HFFc6 (cell line): ENCODE results near the gene TNFSF9. TPM values are rescaled to one million over a fixed set of nuclear protein-coding genes. Genes with fewer than 3 reads are reported as not detected.

Source experiments
- DNase-seq: peaks from one replicate; pipeline ENCODE4 v3.0.0-alpha.2; 2018
- H3K27ac Mint-ChIP-seq: 2 replicates; pipeline ENCODE4 v1.8.0; 2020; ENCODE audit warnings: mild to moderate bottlenecking, mixed read lengths
- H3K27me3 Mint-ChIP-seq: 2 replicates; pipeline ENCODE4 v1.8.0; 2021; ENCODE audit warnings: mild to moderate bottlenecking, moderate library complexity, mixed read lengths; ENCODE audit not compliant: insufficient read depth
- H3K36me3 Mint-ChIP-seq: 2 replicates; pipeline ENCODE4 v1.8.0; 2021; ENCODE audit warnings: low read depth, mixed read lengths
- H3K4me1 Mint-ChIP-seq: 2 replicates; pipeline ENCODE4 v1.8.0; 2020; ENCODE audit warnings: low read depth, mixed read lengths
- H3K4me3 Mint-ChIP-seq: 2 replicates; pipeline ENCODE4 v1.8.0; 2020; ENCODE audit warnings: mild to moderate bottlenecking, moderate library complexity, mixed read lengths
- H3K9me3 Mint-ChIP-seq: 2 replicates; pipeline ENCODE4 v1.8.0; 2020; ENCODE audit warnings: mild to moderate bottlenecking, mixed read lengths
- CTCF ChIP-seq: fragments of 200-600 bp; sonication (generic); IDR thresholded peaks from 2 replicates; pipeline ENCODE4 v1.5.0; 2021; ENCODE audit warnings: antibody characterized with exemption, mild to moderate bottlenecking
- total RNA-seq, 6 experiments: library from RNA; stranded (reverse); fragmentation: NEBNext Ultra II Directional; extraction: Animal tissue kit (Norgen Biotek cat#: 25700); gene quantifications; 2 replicates in 1 of 6; 3 replicates in 5 of 6; pipeline ENCODE4 v1.2.3, GENCODE V29; 2021

The TNFSF9 gene
- total RNA-seq, 6 experiments from 2014 or later = 0.57 to 3.7 (median 3.2) TPM

DNA sequence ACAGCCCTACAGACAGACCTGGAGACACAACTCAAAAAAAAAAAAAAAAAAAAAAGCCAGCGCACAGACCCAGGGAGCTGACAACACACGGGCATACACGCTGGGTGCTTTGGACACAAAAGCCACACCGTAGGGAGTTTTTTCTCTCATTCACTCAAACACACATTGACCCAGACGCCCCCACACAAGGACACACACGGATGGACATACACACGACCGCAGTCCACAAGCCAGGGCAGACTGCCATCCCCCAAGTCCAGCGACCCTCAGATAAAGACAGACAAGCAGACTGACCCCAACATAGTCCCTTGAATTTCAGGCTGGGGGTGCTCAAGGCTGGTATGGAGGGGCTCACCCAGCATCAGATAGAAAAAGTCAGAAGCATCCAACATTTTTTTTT, 16.7 kb upstream of the TNFSF9 start:
- Mint-ChIP-seq H3K36me3 (no peaks in the 10 kb centered on the region), H3K9me3 (no peaks in the 10 kb centered on the region), H3K27ac (no peak overlapping the region), H3K27me3 (peaks cover 8% of the 10 kb centered on the region), H3K4me1 (peaks cover 21% of the 10 kb centered on the region), H3K4me3 (no peak overlapping the region)
- no peak for TF ChIP-seq CTCF
- no peak for DNase-seq

- no peak for DNase-seq
These were observed 15.8 kb upstream of the TNFSF9 start for GRCh38 chr19:6514926-6515544.

DNA sequence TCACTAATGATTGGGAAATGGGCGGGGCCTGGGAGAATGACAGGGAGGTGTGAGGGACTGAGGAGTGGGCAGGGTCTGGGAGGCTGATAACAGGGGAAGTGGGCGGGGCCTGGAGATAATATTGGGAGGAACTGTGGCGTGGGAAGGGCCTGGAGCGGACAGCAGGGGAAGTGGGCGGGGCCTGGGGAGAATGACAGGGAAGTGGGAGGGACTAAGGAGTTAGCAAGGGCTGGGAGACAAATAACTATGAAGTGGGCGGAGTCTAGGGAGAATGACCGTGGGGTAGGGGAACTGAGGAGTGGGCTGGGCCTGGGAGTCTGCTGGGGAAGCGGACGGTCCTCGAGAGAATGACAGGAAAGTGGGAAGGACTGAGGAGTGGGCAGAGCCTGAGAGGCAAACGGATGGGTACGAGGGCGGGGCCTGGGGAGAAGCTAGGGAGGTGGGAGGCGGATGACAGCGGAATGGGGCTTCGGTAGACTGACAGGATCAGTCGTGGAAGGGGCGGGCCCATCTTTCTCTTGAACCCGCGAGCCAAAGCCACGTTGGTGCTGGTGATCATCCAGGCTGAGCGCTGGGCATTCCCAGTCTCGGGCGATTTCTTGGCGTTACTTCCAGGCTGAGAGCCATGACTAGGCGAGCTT, 14.7 kb upstream of the TNFSF9 start:
- H3K9me3 Mint-ChIP-seq = no peaks in the 10 kb centered on the region

More at GRCh38 chr19:6514926-6515544, 15.8 kb upstream of the TNFSF9 start:
- Mint-ChIP-seq H3K4me3 (no peak overlapping the region), H3K4me1 (peaks cover 28% of the 10 kb centered on the region), H3K36me3 (no peaks in the 10 kb centered on the region), H3K9me3 (no peaks in the 10 kb centered on the region), H3K27ac (no peak overlapping the region), H3K27me3 (peaks cover 10% of the 10 kb centered on the region)
- no peak for TF ChIP-seq CTCF

DNA sequence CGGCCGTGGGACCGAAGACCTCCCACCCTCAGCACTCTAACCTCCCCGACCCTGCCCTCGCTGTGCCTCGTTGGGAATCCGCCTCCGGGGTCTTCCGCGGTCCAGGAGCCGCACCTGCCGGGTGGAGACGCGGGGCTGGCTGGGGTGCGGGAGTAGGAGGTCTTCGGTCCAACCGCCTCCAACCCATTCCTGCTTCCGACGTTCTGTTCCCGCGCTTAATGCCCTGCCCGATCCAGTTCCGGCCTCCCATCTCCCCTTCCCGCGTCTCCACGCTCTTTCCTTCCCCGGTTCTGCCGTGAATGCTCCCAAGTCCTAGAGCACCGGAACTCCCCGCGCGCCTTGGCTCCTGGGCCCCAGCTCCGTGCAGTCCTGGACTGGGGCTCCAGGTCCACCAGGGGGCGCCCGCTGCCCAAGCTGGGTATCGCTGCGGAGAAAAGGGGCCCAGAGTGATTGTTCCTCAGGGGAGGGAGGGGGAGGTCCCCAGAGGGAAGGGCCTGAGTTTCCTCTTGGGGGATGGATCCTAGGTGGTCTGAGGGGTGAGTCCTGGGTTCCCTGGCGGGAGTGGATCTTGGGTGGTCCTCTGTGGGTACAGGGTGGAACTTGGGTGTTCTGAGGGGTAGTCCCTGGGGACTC, 14.1 kb upstream of the TNFSF9 start:
- TF ChIP-seq CTCF = peak; percentile 98
- H3K27me3 Mint-ChIP-seq = peaks cover 10% of the 10 kb centered on the region
- peak; percentile 69 for DNase-seq
- no peaks in the 10 kb centered on the region for H3K36me3 Mint-ChIP-seq
- H3K27ac Mint-ChIP-seq = peak overlapping the region; percentile 88
- peak overlapping the region; percentile 93 for H3K4me3 Mint-ChIP-seq
- peaks cover 33% of the 10 kb centered on the region for H3K4me1 Mint-ChIP-seq
- H3K9me3 Mint-ChIP-seq = no peaks in the 10 kb centered on the region

More for the DNA sequence above, 14.7 kb upstream of the TNFSF9 start:
- H3K27ac Mint-ChIP-seq = peak overlapping the region; percentile 78
- H3K4me1 Mint-ChIP-seq = peaks cover 32% of the 10 kb centered on the region
- DNase-seq = peak; percentile 82
- TF ChIP-seq CTCF = no peak
- H3K36me3 Mint-ChIP-seq = no peaks in the 10 kb centered on the region
- H3K4me3 Mint-ChIP-seq = peak overlapping the region; percentile 93
- peaks cover 10% of the 10 kb centered on the region for H3K27me3 Mint-ChIP-seq

DNA sequence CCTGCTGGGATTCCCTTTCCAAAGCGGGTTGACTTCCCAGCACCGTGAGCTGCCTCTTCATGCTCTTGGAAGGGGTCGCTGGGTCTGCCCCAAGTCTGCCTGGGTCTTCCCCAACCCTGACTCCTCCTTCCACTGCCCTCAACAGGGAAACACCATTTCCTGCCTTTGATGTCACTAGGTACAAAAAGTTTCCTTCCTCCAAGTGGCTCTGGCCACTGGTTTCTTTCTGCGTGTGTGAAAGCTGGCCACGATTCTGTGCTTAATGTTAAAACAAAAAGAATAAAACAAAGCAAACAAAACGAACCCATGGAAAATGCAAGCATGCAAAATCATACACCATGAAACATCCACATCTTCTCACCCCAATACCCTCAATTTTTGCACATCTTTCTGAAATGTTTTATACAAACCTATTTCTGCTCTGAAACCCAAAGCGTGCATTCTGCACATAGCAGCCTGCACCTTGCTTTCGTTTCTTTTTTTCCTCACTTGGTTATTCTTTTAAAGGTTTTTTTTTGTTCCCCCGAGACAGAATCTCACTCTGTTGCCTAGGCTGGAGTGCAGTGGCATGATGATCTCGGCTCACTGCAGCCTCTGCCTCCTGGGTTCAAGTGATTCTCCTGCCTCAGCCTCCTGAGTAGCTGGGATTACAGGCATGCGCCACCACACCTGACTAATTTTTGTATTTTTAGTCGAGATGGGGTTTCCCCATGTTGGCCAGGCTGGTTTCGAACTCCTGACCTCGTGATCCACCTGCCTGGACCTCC, 12.5 kb upstream of the TNFSF9 start:
- Mint-ChIP-seq H3K4me3 (no peak overlapping the region), H3K4me1 (peaks cover 37% of the 10 kb centered on the region), H3K9me3 (no peaks in the 10 kb centered on the region), H3K36me3 (no peaks in the 10 kb centered on the region), H3K27me3 (peaks cover 12% of the 10 kb centered on the region), H3K27ac (no peak overlapping the region)
- no peak for DNase-seq
- TF ChIP-seq CTCF = no peak
